ENCODE results near the gene KIZ. TPM values are rescaled to one million over a fixed set of nuclear protein-coding genes. Genes with fewer than 3 reads are reported as not detected.

The KIZ gene
- total RNA-seq, 1 donor: 31.3 TPM

GRCh38 chr20:21118782-21119181 is 7.1 kb upstream of the KIZ start:
- Histone ChIP-seq H3K4me1 (ENCODE audit: insufficient read depth, low read length) (no peaks in the 10 kb centered on the region), H3K9me3 (ENCODE audit: low read depth, low read length) (no peaks in the 10 kb centered on the region), H3K27me3 (ENCODE audit: insufficient read depth, low read length) (peaks cover 16% of the 10 kb centered on the region), H3K4me3 (ENCODE audit: low read length) (no peak overlapping the region)

- H3K4me1 ChIP-seq (ENCODE audit: insufficient read depth, low read length): peaks cover 12% of the 10 kb centered on the region
- H3K9me3 ChIP-seq (ENCODE audit: low read depth, low read length): no peaks in the 10 kb centered on the region
- peaks cover under 1% of the 10 kb centered on the region for H3K27me3 ChIP-seq (ENCODE audit: insufficient read depth, low read length)
- H3K4me3 ChIP-seq (ENCODE audit: low read length): no peak overlapping the region
These were observed 1.7 kb upstream of the KIZ start for GRCh38 chr20:21124190-21124589.

- peaks cover 12% of the 10 kb centered on the region for H3K4me1 ChIP-seq (ENCODE audit: insufficient read depth, low read length)
- H3K27me3 ChIP-seq (ENCODE audit: insufficient read depth, low read length): no peaks in the 10 kb centered on the region
- H3K4me3 ChIP-seq (ENCODE audit: low read length): peak overlapping the region; percentile 70
- no peaks in the 10 kb centered on the region for H3K9me3 ChIP-seq (ENCODE audit: low read depth, low read length)
These were observed 622 bp upstream of the KIZ start for GRCh38 chr20:21125072-21125848.

GRCh38 chr20:21126581-21126870 is 644 bp downstream of the KIZ start:
- peak overlapping the region; percentile 70 for H3K4me3 ChIP-seq (ENCODE audit: low read length)
- peaks cover 12% of the 10 kb centered on the region for H3K4me1 ChIP-seq (ENCODE audit: insufficient read depth, low read length)
- H3K27me3 ChIP-seq (ENCODE audit: insufficient read depth, low read length): no peaks in the 10 kb centered on the region
- no peaks in the 10 kb centered on the region for H3K9me3 ChIP-seq (ENCODE audit: low read depth, low read length)

- Histone ChIP-seq H3K4me3 (ENCODE audit: low read length) (no peak overlapping the region), H3K9me3 (ENCODE audit: low read depth, low read length) (no peaks in the 10 kb centered on the region), H3K4me1 (ENCODE audit: insufficient read depth, low read length) (peaks cover 12% of the 10 kb centered on the region), H3K27me3 (ENCODE audit: insufficient read depth, low read length) (no peaks in the 10 kb centered on the region)
These were observed 1.5 kb downstream of the KIZ start for GRCh38 chr20:21127201-21127981.

GRCh38 chr20:21129861-21130260 is 4.0 kb downstream of the KIZ start:
- Histone ChIP-seq H3K27me3 (ENCODE audit: insufficient read depth, low read length) (no peaks in the 10 kb centered on the region), H3K4me3 (ENCODE audit: low read length) (no peak overlapping the region), H3K9me3 (ENCODE audit: low read depth, low read length) (no peaks in the 10 kb centered on the region), H3K4me1 (ENCODE audit: insufficient read depth, low read length) (peaks cover 12% of the 10 kb centered on the region)

GRCh38 chr20:21133404-21133803 is 7.5 kb downstream of the KIZ start:
- Histone ChIP-seq H3K27me3 (ENCODE audit: insufficient read depth, low read length) (no peaks in the 10 kb centered on the region), H3K4me3 (ENCODE audit: low read length) (no peak overlapping the region), H3K9me3 (ENCODE audit: low read depth, low read length) (no peaks in the 10 kb centered on the region), H3K4me1 (ENCODE audit: insufficient read depth, low read length) (no peaks in the 10 kb centered on the region)

- Histone ChIP-seq H3K27me3 (ENCODE audit: insufficient read depth, low read length) (no peaks in the 10 kb centered on the region), H3K4me1 (ENCODE audit: insufficient read depth, low read length) (no peaks in the 10 kb centered on the region), H3K4me3 (ENCODE audit: low read length) (no peak overlapping the region), H3K9me3 (ENCODE audit: low read depth, low read length) (no peaks in the 10 kb centered on the region)
These were observed 8.2 kb downstream of the KIZ start for GRCh38 chr20:21133917-21134622.

GRCh38 chr20:21134883-21135493 is 9.1 kb downstream of the KIZ start:
- no peaks in the 10 kb centered on the region for H3K4me1 ChIP-seq (ENCODE audit: insufficient read depth, low read length)
- no peaks in the 10 kb centered on the region for H3K9me3 ChIP-seq (ENCODE audit: low read depth, low read length)
- H3K27me3 ChIP-seq (ENCODE audit: insufficient read depth, low read length): no peaks in the 10 kb centered on the region
- no peak overlapping the region for H3K4me3 ChIP-seq (ENCODE audit: low read length)

GRCh38 chr20:21136015-21136732 is 10.3 kb downstream of the KIZ start:
- Histone ChIP-seq H3K9me3 (ENCODE audit: low read depth, low read length) (no peaks in the 10 kb centered on the region), H3K4me3 (ENCODE audit: low read length) (no peak overlapping the region), H3K27me3 (ENCODE audit: insufficient read depth, low read length) (no peaks in the 10 kb centered on the region), H3K4me1 (ENCODE audit: insufficient read depth, low read length) (no peaks in the 10 kb centered on the region)

GRCh38 chr20:21137078-21137477 is 11.2 kb downstream of the KIZ start:
- no peaks in the 10 kb centered on the region for H3K9me3 ChIP-seq (ENCODE audit: low read depth, low read length)
- H3K4me1 ChIP-seq (ENCODE audit: insufficient read depth, low read length): no peaks in the 10 kb centered on the region
- H3K4me3 ChIP-seq (ENCODE audit: low read length): no peak overlapping the region
- H3K27me3 ChIP-seq (ENCODE audit: insufficient read depth, low read length): no peaks in the 10 kb centered on the region

GRCh38 chr20:21139881-21140566 is 14.1 kb downstream of the KIZ start:
- Histone ChIP-seq H3K27me3 (ENCODE audit: insufficient read depth, low read length) (no peaks in the 10 kb centered on the region), H3K4me3 (ENCODE audit: low read length) (no peak overlapping the region), H3K4me1 (ENCODE audit: insufficient read depth, low read length) (no peaks in the 10 kb centered on the region), H3K9me3 (ENCODE audit: low read depth, low read length) (no peaks in the 10 kb centered on the region)

- Histone ChIP-seq H3K4me3 (ENCODE audit: low read length) (no peak overlapping the region), H3K9me3 (ENCODE audit: low read depth, low read length) (no peaks in the 10 kb centered on the region), H3K4me1 (ENCODE audit: insufficient read depth, low read length) (no peaks in the 10 kb centered on the region), H3K27me3 (ENCODE audit: insufficient read depth, low read length) (no peaks in the 10 kb centered on the region)
These were observed 15.9 kb downstream of the KIZ start for GRCh38 chr20:21141825-21142224.

- Histone ChIP-seq H3K4me1 (ENCODE audit: insufficient read depth, low read length) (no peaks in the 10 kb centered on the region), H3K27me3 (ENCODE audit: insufficient read depth, low read length) (no peaks in the 10 kb centered on the region), H3K9me3 (ENCODE audit: low read depth, low read length) (no peaks in the 10 kb centered on the region), H3K4me3 (ENCODE audit: low read length) (no peak overlapping the region)
These were observed 17.5 kb downstream of the KIZ start for GRCh38 chr20:21143194-21143890.

All from mononuclear cell (primary cell).